CD4-positive, alpha-beta T cell treated with Interferon gamma for 1 hour (primary cell): ENCODE results near the gene MAP2K6.

Experiments used
- DNase-seq: peaks from one replicate; pipeline ENCODE4 v3.0.0-alpha.2; 2020

Gene MAP2K6

DNA sequence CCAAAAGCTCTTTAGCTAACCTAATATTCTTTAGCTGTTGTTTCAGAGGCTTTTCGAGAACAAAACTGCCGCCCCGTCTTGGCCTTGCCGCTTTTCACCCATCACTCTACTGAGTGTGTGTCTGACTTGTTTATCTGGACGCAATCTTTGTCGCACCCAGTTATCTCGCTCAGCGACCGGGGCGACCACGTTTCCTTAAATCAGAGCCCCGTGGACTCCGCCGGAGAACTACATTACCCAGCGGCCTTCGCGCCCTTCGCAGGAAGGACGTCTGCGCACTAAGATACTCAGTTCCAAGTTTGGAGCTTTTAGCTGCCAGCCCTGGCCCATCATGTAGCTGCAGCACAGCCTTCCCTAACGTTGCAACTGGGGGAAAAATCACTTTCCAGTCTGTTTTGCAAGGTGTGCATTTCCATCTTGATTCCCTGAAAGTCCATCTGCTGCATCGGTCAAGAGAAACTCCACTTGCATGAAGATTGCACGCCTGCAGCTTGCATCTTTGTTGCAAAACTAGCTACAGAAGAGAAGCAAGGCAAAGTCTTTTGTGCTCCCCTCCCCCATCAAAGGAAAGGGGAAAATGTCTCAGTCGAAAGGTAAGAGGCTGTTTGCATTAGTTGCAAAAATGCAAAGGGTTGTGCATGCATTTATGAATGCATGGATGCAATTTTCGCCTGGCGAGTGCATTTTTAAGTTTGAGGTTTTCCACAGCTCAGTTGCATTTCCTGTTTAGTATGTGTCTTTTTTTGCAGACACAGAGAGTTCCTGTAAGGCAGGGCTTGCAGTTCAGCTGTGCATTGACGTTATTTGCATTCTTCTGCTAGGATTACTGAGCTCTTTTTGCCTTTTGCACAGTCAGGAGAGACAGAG is at the start of gene MAP2K6:
TSS of gene MAP2K6 (plus strand) at position 290 of the 867 bp plus-strand sequence. CDS start at position 578, 288 bp downstream.
- peak; percentile 80 for DNase-seq

DNA sequence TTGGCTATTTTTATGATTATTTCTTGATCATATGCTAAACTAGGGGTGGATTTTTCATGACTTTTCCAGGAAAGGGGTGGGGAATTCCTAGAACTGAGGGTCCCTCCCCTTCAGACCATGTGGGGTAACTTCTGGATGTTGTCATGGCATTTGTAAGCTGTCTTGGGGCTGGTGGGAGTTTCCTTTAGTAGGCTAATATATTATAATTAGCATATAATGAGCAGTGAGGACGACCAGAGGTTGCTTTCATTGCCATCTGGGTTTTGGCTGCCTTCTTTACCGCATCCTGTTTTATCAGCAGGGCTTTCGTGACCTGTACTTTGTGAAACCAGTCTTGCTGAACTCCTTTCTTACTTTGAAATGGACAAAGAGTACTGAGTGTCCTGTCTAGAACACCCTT is 47.2 kb upstream of the MAP2K6 start:
- no peak for DNase-seq

DNA sequence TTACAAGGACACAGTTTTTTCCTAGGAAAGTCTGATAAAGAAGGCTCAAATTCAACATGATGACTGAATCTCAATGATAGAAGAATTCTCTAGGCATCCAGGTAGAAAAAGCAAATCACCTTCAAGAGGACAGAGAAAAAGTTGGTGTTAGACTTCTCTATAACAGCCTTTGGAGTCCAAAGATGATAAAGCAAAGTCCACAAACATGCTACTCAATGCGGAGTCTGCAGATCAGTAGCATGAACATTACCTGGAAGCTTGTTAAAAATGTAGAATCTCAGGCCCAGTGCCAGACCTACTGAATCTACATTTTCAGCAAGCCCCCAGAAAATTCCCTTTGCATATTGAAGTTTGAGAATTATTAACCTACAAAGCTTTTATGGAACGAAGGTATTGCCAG is 41.4 kb upstream of the MAP2K6 start:
- no peak for DNase-seq

DNA sequence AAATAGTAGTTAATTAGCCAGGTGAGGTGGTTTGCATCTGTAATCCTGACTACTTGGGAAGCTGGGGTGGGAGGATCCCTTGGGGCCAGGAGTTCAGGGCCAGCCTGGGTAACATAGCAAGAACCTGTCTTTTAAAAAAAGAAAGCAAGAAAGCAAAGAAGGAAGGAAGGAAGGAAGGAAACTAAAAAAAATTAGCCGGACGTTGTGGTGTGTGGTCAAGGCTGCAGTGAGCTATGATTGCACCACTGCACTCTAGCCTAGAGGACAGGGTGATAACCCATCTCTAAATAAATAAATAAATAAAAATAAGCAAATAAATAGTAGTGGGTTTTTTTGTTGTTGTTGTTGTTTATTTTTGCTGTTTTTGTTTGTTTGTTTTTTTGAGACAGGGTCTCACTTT is 39.3 kb upstream of the MAP2K6 start:
- no peak for DNase-seq

DNA sequence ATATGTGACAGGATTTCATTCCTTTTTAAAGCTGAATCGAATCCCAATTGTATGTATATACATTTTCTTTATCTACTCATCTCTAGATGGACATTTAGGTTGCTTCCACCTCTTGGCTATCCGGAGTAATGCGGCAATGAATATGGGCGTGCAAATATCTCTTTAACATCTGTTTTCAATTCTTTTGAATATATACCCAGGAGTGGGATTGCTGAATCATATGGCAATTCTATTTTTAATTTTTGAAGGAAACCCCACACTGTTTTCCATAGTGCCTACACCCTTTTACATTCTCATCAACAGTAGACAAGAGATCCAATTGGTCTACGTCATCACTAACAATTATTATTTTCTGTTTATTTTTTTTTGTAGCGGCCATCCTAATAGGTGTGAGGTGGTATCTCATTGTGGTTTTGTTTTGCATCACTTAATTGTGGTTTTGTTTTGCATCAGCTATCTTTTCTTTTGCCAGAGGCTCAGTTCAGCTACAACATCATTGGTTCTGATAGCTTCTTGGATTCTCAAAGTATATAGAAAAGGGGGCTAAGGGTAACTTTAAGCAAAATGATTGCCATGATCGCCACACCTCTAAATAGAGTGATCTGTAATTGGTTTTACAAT is 25.6 kb upstream of the MAP2K6 start:
- DNase-seq, result no peak

DNA sequence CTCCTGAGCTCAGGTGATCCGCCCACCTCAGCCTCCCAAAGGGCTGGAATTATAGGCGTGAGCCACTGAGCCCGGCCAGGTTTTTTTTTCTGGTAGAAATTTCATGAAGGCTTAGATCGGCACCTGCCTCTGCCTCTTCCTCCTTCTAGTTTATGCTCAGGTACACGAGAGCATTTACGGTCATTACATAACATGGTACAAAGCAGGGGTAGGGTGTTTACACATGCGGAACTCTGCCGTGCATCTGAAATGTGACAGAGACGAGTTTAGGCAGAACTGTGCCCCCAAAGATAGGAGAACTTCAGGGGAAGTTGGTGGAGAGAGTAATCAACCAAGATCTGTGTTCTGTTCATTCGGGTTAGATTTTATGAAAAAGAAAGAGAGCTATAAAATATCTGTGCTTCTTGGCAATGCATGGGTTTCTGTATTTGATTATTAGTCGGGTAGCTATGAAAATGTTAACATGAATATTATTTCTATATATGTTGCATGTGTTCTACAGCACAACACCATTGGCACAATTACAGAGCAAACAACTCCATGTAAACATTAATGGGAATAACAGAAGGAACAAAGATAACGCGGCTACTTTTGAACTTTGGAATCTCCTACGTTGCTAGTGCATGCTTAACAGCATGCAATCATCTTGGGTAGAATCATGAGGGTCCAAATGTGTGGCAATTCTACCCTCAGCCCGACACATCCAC is 23.5 kb upstream of the MAP2K6 start:
- DNase-seq, result no peak

DNA sequence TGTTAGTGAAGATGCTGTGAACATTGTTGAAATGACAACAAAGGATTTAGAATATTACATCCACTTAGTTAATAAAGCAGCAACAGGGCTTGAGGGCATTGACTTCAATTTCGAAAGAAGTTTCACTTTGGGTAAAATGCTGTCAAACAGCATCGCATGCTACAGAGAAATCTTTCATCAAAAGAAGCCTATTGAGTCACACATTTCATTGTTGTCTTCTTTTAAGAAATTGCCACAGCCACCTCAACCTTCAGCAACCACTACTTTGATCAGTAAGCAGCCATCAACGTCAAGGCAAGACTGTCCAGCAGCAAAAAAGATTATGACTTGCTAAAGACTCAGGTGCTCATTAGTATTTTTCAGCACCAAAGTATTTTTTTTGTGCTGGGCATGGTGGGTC is 13.2 kb upstream of the MAP2K6 start:
- no peak for DNase-seq

DNA sequence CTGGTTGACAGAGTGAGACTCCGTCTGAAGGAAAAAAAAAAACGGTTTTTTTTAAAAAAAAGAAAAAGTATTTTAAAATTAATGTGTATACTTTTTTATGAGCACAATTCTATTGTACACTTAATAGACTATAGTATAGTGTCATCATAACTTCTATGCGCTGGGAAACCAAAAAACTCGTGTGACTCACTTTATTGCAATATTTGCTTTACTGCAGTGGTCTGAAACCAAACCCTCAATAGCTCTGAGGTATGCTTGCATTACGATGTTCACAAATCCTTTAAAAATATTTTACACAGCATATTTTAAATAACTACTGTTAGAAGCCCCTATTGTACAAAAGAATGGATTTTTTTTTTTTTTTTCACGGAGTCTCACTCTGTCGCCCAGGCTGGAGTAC is 12.4 kb upstream of the MAP2K6 start:
- no peak for DNase-seq

DNA sequence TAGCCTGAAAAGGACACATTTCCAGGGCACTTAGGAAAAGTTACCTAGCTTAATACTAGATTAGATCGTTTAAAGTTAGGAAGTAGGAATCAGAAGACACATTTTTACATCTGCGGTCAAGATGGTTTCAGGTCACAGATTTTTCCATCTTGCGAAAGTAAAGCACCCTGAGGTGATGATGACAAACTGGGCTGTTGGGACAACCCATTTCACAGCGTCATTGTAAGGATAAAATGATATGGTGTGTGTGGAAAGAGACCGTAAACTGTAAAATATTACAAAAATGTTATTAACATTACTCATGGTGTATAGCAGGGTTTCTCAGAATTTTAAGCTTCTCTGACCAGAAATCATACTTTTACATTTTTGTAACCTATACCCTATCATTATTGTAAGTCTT is 10.1 kb upstream of the MAP2K6 start:
- DNase-seq, result no peak

DNA sequence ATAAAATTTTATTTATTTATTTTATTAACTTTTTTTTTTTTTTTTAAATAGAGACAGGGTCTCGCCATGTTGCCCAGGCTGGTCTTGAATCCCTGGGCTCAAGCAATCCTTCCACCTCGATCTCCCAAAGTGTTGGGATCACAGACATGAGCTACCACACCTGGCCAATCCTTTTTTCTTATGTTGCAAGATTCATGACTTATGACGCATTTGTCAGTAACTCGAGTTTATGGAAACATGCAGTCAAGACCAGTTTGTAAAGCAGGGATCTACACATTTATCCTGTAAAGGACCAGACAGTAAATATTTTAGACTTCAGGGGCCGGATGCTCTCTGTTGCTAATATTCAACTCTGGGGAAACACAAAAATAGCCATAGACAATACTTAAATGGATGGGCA is 9.4 kb upstream of the MAP2K6 start:
- no peak for DNase-seq

DNA sequence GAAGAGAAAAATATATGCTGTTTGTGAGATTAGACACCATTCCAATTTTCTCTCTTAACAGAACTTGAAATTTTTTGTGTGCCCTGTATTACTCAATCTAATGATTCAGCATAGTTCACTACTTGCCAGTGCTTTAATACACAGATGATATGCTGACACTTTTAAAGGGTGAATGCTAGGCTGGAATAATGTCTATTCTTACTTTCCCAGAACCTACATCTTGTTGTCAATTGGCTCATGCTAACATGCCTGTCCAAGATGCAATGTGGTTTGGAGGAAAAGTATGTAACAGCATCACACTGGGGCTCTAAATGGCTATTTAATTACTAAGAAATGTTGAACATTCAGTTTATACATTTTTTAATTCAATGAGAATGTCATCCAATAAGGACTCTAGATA is 7.6 kb upstream of the MAP2K6 start:
- DNase-seq, result no peak

DNA sequence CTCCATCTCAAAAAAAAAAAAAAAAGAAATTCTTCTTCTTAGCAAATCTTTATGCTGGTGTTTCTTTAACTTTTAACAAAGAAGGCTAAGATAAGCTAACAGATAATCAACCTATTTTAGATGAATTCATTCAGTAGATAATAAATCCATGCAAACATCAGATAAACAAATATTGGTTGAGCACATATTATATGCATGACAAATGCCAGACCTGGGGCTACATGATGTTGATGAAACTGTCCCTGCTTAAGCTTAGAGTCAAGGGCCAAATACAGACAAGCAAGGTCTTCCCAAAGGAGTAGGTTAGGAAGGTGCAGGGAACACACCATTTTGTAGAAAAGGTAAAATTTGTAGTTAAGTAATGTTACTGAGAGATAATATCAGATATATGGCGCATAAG is 6.7 kb upstream of the MAP2K6 start:
- DNase-seq, result no peak

DNA sequence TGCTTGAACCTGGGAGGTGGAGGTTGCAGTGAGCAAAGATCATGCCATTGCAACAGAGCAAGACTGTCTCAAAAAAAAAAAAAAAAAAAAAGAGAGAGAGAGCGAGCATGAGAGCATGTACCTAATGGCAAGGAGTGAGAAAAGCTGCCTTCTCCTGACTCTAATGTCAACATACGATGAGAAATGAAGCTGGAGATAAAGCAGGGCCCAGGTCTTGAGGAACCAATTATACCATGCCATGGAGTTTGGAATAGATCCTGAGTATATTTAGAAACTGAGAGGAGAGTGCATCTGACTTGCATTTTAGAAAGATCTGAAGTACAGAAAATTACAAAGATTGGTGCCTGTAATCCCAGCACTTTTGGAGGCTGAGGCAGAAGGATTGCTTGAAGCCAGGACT is 3.8 kb upstream of the MAP2K6 start:
- DNase-seq, result no peak

DNA sequence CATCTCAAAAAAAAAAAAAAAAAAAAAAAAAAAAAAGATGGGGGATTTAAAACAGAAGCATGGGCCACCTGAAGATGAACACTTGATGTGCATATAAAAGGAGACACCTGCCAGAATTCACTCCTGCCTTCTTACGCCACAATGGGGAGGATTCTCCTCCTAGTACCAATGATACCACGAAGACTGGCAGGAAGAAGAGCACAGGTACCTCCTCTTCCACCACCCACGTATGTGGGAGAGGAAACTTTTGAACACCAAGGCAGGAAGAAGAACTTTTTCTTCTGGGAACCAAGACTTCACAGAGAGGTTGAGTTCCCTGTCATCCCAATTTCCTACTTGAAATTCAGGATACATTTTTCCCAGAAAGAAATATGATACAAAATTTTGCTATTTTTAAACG is 2.7 kb upstream of the MAP2K6 start:
- DNase-seq, result no peak

DNA sequence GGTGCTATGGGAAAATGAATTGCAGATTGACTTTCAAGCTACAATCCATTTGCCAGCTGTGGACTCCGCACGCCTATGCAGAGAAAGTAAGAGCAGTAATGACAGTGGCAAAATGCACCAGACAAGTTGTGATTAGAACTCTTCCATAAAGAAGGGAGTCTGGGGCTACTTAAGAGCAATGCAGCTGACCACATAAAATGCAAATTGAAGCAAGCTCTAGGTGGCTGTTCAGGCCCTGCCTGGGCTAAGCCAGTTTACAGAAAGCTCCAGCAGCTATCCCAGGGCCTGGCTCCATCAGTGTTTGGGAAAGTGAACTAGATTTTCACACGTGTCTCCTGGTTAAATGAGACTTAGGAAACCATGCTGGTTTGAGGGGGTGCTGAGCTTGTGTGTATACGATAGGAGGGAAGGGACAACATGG is 2.2 kb upstream of the MAP2K6 start:
- DNase-seq, result no peak

DNA sequence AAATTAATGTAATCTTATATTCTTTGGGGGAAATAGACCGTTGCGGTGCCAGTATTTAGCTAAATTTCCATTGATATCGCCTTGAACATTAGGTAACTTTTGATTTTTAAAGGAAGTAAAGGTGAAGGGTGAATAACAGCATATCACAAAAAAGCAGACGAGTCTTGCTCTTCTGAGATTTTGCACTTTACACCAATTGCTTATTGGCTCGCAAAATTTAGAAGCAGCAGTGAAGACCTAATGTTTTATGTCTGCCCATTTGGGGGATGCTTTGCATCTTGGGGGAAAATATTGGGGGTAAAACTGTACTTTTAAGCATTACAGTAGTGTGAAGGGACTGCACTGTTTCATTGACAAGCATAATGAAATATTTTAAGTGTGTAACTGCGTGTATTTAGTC is 934 bp downstream of the MAP2K6 start:
- no peak for DNase-seq

DNA sequence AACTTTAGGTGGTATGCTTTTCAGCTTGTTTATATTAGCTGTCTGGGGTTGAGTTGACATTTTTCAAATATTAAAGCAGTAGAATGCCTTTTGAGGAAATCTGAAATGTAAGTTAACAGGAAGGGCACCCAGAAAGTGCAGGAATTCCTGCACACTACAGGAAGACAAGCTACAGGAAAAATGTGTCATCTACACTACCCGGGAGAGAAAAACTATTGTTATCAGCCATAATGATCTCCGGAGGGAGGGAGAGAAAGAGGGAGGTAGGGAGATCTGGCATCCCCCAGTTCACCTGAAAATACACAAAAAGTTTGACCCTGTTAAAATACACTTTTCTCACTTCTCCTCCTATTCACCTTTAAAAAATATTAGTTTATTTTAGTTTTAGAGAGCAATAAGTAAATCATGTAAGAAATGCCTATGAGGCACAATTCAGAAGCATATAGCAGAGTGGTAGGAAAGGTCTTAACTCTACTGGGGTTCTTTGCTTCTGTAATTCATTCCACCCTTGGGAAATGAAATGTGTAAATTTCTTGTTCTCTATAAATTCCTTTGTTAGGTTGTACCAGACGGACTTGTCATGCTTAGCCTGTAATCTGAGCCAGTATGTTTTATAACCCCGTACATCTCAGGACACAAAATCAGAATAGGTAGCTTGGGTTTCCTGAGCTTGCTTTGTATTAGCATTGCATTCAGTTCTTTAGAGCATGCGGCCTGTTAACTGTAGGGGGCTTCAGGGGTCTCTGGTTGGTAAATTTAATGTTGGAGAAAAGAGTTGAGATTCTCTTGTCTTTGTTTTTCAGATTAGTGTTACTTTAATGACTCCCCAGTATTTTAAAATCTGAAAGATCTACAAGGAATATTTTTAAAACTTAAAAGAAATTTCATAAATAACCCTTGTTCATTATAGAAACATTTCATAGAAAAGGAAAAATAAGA is 3.3 kb downstream of the MAP2K6 start:
- DNase-seq, result no peak

DNA sequence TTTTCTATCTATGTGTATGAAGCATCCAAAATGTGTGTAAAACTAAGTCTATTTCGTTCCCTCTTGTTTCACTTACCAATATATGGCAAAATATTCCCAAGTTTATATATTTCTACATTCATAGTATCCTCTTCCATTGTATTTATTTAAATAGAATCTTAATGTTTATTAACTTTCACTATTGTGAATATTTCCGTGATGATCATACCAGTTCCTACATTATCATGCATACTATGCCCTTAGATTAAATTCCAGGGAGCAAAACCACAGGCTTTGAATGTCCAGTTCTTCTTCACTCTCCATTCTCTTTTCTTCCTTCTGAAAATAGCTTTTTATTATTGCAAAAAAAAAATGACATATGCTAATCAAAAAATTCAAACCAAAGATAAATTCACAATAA is 4.0 kb downstream of the MAP2K6 start:
- no peak for DNase-seq

DNA sequence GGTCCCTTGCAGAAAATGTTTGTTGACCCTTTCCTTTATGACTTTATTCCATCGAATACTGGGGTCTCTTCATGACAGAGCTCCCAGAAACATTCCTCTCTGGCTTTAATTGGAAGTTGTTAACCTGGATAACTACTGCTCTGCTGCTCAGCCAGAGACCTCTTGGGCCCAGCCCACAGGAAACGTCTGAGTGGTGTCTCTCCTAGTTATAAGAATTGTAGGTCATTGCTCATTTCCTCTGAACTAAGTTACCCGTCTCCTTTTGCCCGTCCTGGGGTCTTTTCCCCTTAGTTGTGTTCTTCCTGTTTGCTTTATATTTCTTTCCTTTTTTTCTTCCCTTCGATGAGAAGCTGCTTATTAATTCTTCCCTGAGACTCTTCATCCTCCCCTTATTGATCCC is 9.0 kb downstream of the MAP2K6 start:
- DNase-seq, result no peak

DNA sequence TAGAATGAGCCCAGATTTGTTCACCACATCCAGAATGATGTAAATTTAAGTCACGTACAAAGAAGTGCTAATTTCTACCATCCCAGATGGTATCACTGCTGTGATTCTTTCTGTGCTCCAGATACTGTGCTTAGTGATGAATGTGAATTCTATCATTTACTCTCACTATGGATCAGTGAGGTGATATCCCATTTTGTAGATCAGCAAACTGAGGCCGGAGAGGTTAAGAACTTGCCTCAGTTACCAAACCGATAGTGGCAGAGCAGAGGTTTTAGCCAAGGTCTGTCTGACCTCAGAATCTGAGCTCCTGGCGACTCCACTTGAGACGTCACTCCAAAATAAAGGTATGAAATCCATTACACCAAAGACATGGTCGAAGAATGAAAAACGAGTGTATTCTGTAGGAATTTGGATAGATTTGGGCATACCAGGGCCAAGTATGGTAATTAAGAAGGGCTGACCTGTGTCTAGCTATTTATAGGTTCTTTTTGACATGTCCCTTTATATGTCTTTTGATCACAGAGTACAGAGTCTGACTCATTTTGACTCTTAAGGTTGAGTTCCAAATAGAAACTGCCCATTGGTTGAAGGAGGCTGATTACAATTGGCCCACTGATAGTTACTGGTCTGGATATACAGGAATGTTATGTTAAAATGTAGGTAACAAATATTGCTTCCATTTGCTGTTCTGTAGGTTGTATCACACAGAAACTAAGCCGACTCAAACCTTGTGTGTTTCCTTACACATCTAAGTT is 10.0 kb downstream of the MAP2K6 start:
- DNase-seq, result no peak

DNA sequence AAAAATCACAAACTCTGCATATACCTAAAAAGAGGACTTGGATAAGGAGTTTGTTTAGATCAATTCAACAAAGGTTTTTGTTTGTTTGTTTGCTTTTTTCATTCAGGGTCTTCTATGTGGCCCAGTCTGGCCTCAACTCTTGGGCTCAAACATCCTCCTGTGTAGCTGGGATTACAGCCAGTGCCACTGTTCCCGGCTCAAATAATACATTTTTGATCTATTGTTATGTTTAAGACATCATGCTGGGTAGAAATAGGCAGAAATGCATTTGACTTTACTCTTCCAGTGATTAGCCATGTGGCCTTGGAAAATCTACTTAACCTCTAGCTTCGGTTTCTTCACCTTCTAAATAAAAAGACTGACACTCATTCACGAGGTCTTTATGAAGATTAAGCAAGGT is 11.5 kb downstream of the MAP2K6 start:
- DNase-seq, result no peak
